Measurements from ENCODE around the gene PPP6R1.
A peak's percentile ranks its signal among the peaks of the same experiment; 100 is the strongest.
"Not testable (repeated sequence)": the region's sequence is repeated elsewhere in the genome, so short reads cannot be mapped to it uniquely, and the experiment has no call there.

The PPP6R1 gene

DNA sequence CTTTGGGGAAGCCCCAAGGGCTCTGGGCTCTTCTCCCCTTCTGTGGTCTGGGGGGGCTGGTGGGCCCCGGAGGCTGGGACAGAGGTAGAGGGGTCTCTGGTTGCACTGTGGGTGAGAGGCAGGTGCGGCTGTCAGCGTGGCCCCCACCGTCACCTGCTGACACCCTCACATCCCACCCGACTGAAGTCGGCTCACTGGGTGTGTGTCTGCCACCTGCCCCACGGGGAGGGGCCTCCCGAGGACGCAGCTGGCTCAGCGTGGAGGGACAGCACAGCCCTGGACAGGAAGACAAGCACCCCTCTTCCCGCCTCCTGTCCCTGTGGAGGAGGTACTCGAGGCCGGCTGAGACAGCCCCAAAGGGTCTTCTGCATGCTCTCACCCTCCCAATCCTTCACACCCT, 28.0 kb downstream of the PPP6R1 start:
- Mint-ChIP-seq H3K36me3 (ENCODE audit: low read depth) (peaks cover 93% of the 10 kb centered on the region), H3K27me3 (no peaks in the 10 kb centered on the region), H3K4me1 (ENCODE audit: low read depth) (peaks cover 2% of the 10 kb centered on the region), H3K4me3 (no peak overlapping the region), H3K27ac (no peak overlapping the region), H3K9me3 (no peaks in the 10 kb centered on the region)
- no peak for DNase-seq

DNA sequence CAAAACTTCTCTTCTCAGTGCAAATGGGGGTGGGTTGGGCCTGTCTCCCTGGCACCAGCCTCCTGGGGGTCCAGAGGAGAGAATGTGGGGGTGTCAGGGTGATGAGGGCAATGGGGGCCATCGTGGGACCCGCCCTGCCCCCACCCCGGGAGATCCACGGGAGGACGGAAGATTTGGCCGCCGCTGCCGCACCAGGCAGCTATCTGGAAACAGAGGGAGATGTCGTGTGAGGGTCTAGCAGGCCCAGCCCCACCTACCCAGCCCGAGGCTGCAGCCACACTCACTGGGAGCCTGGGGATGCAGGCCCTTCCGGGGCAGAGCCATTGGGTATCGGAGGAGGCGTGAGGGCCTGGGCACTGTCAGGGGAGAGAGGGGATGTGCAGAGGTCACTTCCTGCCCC, 28.5 kb downstream of the PPP6R1 start:
- Mint-ChIP-seq H3K27me3 (no peaks in the 10 kb centered on the region), H3K9me3 (no peaks in the 10 kb centered on the region), H3K27ac (no peak overlapping the region), H3K36me3 (ENCODE audit: low read depth) (peaks cover 95% of the 10 kb centered on the region), H3K4me1 (ENCODE audit: low read depth) (peaks cover 2% of the 10 kb centered on the region), H3K4me3 (no peak overlapping the region)
- no peak for DNase-seq

DNA sequence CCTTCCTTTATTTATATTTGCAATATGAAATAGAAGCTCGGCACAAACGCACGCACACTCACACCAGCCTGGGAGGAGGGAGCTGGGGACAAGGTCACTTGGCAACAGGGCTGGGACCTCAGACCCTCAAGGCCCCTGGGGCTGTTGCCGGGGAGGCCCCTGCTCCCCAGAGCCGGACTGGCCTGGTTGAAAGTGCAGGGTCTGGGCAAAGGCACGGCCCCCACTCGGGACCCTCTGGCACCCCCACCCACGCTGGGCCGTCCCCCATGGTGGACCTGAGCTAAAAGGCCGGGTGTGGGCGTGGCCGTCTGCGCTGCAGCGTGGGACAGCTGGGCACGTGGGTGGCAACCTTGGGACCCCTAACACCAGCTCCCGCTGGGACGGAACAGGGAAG, 29.0 kb downstream of the PPP6R1 start:
- Mint-ChIP-seq H3K9me3 (no peaks in the 10 kb centered on the region), H3K27me3 (no peaks in the 10 kb centered on the region), H3K4me3 (no peak overlapping the region), H3K27ac (no peak overlapping the region), H3K36me3 (ENCODE audit: low read depth) (peaks cover 92% of the 10 kb centered on the region), H3K4me1 (ENCODE audit: low read depth) (no peaks in the 10 kb centered on the region)
- no peak for DNase-seq

DNA sequence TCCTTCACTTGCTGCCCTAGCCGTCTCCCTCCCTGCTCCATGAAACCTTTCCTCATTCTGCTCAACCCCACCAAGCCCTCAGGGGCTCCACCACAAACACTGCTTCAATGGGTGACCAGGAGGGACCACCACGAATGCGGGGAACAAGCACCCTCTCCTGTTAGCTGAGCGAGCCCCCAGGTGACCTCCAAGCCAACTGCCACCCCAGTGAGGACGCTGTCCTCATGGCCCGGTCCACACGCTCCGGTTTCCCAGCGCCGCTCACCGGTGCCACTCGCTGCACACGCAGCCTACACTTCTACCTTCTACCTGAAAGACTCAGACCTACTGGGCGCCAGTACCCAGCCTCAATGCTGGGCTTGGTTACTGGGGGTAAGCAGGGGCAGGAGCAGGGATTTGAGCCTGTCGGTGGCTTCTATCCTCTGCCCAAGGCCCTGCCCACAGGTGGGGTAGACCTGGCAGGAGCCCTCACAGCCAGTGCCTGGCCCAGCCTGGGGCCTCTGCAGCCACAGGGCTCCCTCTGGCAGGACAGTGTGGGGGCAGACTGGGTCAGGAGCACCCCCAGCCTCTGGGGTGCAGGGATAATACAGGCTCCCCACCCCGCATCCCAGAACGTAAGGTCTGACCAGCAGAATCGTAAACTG, 29.6 kb downstream of the PPP6R1 start:
- DNase-seq: no peak
- H3K4me3 Mint-ChIP-seq: no peak overlapping the region
- H3K27ac Mint-ChIP-seq: peak overlapping the region; percentile 59
- H3K4me1 Mint-ChIP-seq (ENCODE audit: low read depth): no peaks in the 10 kb centered on the region
- peaks cover 92% of the 10 kb centered on the region for H3K36me3 Mint-ChIP-seq (ENCODE audit: low read depth)
- H3K9me3 Mint-ChIP-seq: no peaks in the 10 kb centered on the region
- H3K27me3 Mint-ChIP-seq: no peaks in the 10 kb centered on the region

DNA sequence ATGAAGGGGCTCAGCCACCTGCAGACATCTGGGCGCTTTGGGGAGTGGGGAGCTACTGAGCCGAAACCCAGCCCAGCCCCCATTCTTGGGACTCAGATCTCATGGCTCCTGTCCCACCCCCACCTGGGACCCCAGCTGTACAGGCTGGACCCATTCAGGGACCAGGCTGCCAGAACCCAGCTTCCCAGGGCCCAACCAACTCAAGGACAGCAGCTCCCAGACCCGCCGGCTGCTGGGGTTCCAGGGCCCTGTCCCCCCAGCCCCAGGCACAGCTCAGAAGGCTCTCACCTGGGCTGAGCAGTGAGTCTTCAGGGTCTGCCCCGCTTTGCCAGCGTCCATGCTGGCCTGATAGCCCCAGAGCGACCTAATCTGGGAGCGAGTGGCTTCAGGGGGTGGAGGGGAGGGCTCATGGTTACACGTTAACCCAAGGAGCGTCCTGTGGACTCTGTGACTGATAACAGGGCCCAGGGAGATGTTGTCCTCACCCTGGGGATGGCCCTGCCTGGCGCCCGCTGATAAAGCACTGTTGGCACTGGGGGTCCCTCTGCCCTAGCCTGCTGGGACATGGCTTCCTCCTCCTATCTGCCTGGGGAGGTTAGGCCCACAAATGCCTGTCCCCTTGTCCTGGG, 30.3 kb downstream of the PPP6R1 start, which contains the start of gene TMEM86B:
TMEM86B (minus strand) TSS at position 361 of the 629 bp plus-strand sequence; CDS start at position 339, 22 bp downstream.
- no peaks in the 10 kb centered on the region for H3K4me1 Mint-ChIP-seq (ENCODE audit: low read depth)
- H3K27ac Mint-ChIP-seq: peak within 1 kb of the TSS; percentile 59
- H3K9me3 Mint-ChIP-seq: no peaks in the 10 kb centered on the region
- H3K27me3 Mint-ChIP-seq: no peaks in the 10 kb centered on the region
- H3K36me3 Mint-ChIP-seq (ENCODE audit: low read depth): peaks cover 92% of the 10 kb centered on the region
- DNase-seq: no peak
- no peak within 1 kb of the TSS for H3K4me3 Mint-ChIP-seq

DNA sequence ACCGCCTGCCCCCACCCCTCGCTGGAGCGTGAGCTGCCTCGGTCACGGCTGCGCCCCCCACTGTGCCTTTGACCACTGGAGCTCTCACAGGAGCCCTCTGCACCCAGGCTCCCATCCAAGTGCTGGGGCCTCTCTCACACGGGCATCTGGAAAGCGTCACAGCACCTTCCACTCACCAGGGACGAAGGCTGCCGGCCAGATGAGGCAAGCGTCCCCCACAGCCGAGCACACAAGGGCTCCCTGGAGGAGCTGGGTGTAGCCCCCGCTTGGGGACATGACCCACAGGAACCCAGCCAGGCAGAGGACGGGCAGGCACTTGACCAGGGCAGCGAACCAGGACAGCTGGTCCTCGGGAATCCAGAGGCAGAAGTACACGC, 30.8 kb downstream of the PPP6R1 start:
- Mint-ChIP-seq H3K36me3 (ENCODE audit: low read depth) (peaks cover 91% of the 10 kb centered on the region), H3K4me3 (no peak overlapping the region), H3K27ac (peak overlapping the region; percentile 52), H3K4me1 (ENCODE audit: low read depth) (no peaks in the 10 kb centered on the region), H3K27me3 (no peaks in the 10 kb centered on the region), H3K9me3 (no peaks in the 10 kb centered on the region)
- no peak for DNase-seq

DNA sequence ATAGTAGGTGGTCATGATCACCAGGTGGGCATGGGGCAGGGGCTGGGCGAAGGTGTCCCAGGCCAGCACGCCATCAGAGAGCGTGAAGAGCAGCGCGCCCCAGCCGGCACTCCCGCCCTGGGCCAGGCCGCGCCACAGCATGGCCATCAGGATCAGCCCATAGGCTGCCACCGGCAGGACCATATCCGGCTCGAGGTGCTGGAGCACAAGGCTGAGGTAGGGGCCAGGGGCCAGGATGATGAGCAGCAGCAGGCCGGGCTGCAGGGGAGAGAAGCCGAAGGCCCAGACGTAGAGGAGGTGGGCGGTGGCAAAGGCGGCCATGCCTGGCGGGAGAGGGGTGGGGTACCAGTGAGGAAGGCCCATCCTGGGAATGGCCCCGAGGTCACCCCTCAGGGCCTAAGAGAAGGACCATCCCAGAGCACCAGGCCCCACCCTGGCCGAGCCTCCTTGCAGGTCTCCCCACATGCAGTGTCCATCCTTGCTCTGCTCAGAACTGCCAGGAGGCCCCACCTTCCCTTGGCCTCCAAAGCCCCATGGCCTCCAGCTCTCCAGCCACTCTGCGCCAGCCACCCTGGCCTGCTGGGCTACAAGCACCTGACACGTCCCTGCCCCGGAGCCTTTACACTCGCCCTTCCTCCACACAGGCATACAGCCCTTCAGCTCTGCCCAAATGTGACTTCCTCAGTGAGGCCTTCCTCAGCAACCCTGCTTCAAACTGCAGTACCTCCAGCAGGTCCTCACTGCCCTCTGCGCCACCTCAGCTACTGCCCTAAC, 31.4 kb downstream of the PPP6R1 start:
- Mint-ChIP-seq H3K4me3 (no peak overlapping the region), H3K9me3 (no peaks in the 10 kb centered on the region), H3K36me3 (ENCODE audit: low read depth) (peaks cover 90% of the 10 kb centered on the region), H3K27me3 (no peaks in the 10 kb centered on the region), H3K4me1 (ENCODE audit: low read depth) (no peaks in the 10 kb centered on the region), H3K27ac (peak overlapping the region; percentile 52)
- DNase-seq: no peak

DNA sequence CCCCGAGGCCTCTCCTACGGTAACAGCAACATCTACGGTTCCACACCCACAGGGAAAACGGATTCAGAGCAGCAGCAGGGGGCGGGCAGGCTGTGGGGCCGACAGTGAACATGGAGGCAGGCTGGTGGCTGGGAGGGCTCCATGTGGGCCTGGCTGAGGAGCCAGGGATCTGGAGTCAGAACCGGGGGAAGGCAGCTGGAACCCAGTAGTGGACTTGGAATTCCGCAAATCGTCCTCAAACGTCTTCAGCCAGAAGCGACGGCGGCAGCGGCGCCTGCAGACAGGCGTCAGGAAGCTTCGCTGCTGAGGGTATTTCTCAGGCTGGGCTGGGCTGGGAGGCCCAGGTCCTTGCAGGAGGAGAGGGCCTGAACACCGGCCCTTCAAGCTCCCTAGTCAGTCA, 32.0 kb downstream of the PPP6R1 start:
- no peak overlapping the region for H3K4me3 Mint-ChIP-seq
- no peak overlapping the region for H3K27ac Mint-ChIP-seq
- no peaks in the 10 kb centered on the region for H3K9me3 Mint-ChIP-seq
- no peaks in the 10 kb centered on the region for H3K4me1 Mint-ChIP-seq (ENCODE audit: low read depth)
- peaks cover 85% of the 10 kb centered on the region for H3K36me3 Mint-ChIP-seq (ENCODE audit: low read depth)
- no peak for DNase-seq
- H3K27me3 Mint-ChIP-seq: no peaks in the 10 kb centered on the region

DNA sequence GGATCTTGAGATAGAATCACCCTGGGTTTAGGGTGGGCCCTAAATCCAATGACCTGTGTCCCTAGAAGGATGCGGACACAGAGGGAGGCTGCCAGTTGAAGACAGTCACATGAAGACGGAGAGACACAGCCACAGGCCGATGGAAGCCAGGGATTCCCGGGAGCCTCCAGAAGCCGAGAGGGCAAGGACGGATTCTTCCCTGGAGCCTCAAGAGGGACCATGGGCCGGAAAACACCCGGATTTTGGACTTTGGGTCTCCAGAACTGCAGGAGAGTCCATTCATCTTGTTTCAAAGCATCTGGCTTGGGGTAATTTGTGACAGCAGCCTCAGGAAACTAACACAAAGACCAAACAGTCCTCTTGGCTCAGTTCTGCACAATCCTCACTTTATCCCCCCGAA, 32.5 kb downstream of the PPP6R1 start:
- no peak overlapping the region for H3K27ac Mint-ChIP-seq
- H3K27me3 Mint-ChIP-seq: no peaks in the 10 kb centered on the region
- DNase-seq: no peak
- H3K9me3 Mint-ChIP-seq: no peaks in the 10 kb centered on the region
- H3K4me1 Mint-ChIP-seq (ENCODE audit: low read depth): peaks cover 2% of the 10 kb centered on the region
- no peak overlapping the region for H3K4me3 Mint-ChIP-seq
- H3K36me3 Mint-ChIP-seq (ENCODE audit: low read depth): peaks cover 84% of the 10 kb centered on the region

DNA sequence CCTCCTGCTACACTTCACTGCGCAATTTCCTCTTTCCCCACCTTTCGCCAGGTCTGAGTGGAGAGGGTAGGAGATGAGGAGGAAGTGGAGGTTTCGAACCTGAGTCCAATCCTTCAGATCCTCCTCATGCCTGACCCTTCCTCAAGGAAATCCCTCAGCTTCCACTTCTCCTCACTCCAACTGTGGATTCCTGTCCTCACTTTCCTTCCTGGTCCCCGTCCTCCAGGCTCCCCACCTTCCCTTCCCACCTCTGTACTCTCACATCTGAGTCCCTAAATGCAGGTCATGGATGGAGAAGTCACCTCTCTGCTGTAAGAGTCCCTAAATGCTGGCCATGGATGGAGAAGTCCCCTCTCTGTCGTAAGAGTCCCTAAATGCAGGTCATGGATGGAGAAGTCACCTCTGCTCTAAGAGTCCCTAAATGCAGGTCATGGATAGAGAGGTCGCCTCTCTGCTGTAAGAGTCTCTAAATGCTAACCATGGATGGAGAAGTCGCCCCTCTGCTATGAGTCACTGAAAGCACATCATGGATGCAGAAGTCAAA, 33.3 kb downstream of the PPP6R1 start:
- Mint-ChIP-seq H3K4me1 (ENCODE audit: low read depth) (peaks cover 2% of the 10 kb centered on the region), H3K36me3 (ENCODE audit: low read depth) (peaks cover 84% of the 10 kb centered on the region), H3K27me3 (no peaks in the 10 kb centered on the region), H3K4me3 (no peak overlapping the region), H3K9me3 (peaks cover 2% of the 10 kb centered on the region), H3K27ac (peak overlapping the region; percentile 62)
- DNase-seq: no peak

DNA sequence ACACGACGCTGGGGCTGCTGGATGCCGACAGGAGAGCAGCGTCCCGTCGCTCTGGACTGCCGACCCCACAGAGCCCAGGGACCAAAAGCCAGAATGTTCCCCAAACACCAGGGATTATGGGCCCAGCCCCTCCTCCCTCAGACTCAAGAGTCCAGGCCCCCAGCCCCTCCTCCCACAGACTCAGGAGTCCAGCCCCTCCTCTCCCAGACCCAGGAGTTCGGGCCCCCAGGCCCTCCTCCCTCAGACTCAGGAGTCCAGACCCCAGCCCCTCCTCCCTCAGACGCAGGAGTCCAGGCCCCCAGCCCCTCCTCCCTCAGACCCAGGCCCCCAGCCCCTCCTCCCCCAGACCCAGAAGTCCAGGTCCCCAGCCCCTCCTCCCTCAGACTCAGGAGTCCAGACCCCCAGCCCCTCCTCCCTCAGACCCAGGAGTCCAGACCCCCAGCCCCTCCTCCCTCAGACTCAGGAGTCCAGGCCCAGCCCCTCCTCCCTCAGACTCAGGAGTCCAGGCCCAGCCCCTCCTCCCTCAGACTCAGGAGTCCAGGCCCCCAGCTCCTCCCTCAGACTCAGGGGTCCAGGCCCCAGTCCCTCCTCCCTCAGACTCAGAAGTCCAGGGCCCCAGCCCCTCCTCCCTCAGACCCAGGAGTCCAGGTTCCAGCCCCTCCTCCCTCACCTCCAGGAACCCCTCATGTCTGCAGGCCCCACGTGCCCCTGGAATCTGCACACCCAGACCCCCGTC, 34.0 kb downstream of the PPP6R1 start:
- H3K4me1 Mint-ChIP-seq (ENCODE audit: low read depth); H3K27me3 Mint-ChIP-seq; DNase-seq; H3K4me3 Mint-ChIP-seq; H3K9me3 Mint-ChIP-seq: not testable (repeated sequence)
- peak overlapping the region; percentile 62 for H3K27ac Mint-ChIP-seq
- peaks cover 82% of the 10 kb centered on the region for H3K36me3 Mint-ChIP-seq (ENCODE audit: low read depth)

DNA sequence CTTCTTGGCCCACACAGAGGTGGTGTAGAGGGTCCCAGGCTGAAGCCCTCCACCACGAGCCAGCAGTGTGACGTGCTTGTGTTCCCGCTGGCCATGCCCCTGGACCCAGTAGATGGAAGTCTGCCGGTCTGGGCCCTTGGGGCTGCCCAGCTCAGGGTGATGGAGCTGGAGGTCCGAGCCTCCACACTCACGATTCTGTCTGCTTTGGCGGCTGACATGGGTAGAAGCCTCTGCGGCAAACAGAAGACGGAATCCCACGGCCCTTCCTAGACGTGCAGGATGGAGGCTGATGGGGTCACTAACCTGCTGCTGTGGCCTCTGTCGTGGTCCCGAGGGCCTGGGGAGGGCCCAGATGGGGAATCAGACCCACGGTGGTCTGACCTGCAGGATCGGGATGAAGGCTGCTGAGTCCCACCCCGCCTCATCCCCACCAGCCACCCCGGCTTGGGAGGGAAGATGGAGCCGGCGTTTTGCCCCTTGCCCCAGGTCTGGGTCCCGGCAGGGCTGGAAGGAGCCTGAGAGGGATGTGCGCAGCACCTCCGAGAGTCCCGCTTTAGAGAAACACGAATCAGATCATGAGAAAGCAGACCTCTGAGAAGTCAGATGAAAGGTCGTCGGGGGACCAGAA, 34.7 kb downstream of the PPP6R1 start:
- H3K4me3 Mint-ChIP-seq: no peak overlapping the region
- DNase-seq: no peak
- peak overlapping the region; percentile 22 for H3K27ac Mint-ChIP-seq
- peaks cover 2% of the 10 kb centered on the region for H3K9me3 Mint-ChIP-seq
- peaks cover 2% of the 10 kb centered on the region for H3K4me1 Mint-ChIP-seq (ENCODE audit: low read depth)
- peaks cover 76% of the 10 kb centered on the region for H3K36me3 Mint-ChIP-seq (ENCODE audit: low read depth)
- no peaks in the 10 kb centered on the region for H3K27me3 Mint-ChIP-seq

DNA sequence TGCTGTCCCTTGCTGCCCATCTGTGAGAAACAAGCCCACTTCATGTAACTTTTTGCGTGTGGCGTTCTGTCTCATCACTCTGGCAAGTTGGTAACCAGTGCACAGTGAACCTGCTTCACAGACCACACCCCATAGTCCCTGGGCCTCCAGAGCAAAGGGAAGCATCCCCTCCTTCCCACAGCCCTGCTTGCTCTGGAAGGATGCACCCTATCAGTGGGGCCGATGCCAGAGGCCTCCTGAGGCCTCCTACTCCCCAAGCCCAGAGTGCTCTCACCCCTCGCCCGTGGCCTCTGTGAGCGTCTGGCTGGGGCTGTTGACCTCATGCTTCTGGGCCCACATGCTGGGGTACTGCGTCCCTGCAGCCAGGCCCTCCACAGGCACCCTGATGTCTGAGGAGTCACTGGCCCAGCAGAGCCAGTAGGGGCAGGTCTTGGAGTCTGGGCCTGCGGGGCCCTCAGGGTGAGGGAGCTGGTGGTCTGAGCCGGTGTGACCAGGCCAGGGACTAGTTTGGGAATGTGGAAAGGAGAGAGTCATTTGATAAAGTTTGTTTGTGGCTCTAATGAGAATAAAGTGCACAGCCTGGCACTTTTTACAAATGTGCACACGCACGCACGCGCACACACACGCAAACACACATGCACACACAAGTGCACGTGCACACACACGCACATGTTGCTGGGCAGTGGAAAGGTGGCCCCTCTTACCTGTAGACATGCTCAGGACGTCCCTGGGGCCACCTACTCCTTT, 35.4 kb downstream of the PPP6R1 start:
- no peak for DNase-seq
- no peaks in the 10 kb centered on the region for H3K27me3 Mint-ChIP-seq
- peaks cover 2% of the 10 kb centered on the region for H3K4me1 Mint-ChIP-seq (ENCODE audit: low read depth)
- peaks cover 2% of the 10 kb centered on the region for H3K9me3 Mint-ChIP-seq
- peaks cover 70% of the 10 kb centered on the region for H3K36me3 Mint-ChIP-seq (ENCODE audit: low read depth)
- no peak overlapping the region for H3K4me3 Mint-ChIP-seq
- peak overlapping the region; percentile 11 for H3K27ac Mint-ChIP-seq
